Measurements from ENCODE around the gene ERAS.
"Not testable (repeated sequence)": the region's sequence is repeated elsewhere in the genome, so short reads cannot be mapped to it uniquely, and the experiment has no call there.

The ERAS gene

DNA sequence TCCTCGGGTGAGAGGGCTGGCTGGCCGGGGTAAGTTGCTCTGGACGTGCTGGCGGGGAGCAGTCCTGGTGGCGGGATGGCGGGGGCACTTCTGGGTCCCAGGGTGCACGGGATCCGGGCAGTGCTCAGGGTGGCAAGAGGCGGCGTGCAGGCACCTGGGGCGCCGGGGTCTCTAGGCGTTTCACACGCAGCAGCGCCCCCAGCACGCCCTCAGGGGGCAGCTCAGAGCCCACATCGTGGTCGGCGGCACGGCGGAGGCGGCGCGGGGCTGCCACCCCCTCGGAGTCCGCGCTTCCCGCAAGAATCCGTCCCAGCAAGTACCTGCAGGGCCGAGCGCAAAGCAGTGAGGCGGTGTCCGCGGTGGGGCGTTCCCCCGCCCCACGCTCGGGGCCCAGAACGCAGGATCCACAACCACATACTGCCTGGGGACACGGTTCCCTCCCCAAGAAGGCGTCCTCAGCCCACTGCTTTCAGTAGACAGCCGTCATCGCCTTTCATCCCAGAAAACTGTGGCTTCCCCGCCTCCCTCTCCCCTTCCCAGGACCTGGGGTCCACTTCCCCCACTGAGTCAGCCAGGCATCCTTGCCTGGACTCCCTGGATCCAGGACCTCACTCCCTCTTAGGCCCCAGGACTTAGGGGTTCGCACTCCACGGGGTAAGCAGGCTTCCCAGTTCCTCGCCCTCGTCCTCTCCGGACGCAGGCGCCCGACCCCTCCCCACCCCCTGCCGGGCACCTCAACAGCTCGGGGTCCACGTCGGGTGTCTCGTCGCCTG is 5.0 kb downstream of the ERAS start:
- DNase-seq (ENCODE audit: low read depth, low spot score): no peak

DNA sequence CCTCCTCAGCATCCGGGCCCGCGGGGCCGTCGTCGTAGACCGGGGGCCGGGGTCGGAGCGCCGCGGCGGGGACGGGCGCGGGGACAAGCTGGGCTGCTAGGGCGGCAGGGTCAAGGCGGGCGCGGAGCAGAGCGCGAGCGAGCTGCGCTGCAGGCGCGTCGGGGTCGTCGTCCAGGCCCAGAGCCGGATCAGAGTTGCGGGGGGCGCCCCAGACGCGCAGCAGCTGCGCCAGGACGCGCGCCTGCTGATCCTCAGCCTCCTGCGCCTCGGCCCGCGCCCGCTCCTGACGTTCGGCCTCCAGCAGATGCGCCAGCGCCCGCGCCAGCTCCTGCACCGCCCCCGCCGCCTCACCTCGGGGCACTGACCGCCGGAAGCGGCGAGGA is 5.6 kb downstream of the ERAS start:
- DNase-seq (ENCODE audit: low read depth, low spot score): no peak

DNA sequence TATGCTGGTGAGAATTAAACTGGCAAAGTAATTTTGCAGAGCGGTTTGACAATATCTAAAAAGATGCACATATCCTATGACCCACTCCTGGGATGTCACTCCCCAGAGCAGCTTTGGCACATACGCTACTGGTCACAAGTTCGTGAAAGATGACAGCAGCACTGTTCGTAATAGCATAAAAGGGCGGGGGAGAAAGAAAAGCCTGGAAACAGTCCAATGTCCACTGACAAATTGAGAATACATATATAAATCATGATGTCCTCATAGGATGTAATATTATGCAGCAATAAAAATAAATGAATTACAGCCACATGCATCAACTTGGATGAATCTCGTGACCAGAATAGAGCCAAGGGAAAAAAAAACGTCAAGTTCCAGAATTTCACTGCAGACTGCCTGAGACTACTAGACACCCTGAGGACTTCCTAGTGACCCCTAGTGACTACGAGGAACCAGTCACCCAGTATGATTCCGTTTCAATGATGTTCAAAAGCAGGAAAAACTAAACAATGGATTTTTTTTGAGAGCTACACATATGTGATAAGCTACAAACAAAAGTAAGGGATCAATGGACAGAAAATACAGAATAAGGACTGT is 7.3 kb downstream of the ERAS start:
- DNase-seq (ENCODE audit: low read depth, low spot score): no peak

DNA sequence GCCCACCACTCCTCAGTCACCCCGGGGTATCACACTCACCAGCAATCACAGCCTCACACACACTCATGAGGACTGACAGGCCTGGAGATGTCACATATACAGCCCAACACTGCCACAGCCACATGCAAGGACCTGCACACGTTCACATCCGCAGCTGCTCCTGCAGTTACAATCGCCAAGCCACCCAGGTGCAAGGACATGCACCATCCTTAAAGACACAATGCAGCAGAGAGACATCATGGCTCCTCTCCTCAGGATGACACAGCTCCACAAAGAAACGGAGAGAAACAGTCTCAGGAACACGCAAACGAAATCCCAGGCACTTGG is 8.0 kb downstream of the ERAS start:
- DNase-seq (ENCODE audit: low read depth, low spot score): no peak

DNA sequence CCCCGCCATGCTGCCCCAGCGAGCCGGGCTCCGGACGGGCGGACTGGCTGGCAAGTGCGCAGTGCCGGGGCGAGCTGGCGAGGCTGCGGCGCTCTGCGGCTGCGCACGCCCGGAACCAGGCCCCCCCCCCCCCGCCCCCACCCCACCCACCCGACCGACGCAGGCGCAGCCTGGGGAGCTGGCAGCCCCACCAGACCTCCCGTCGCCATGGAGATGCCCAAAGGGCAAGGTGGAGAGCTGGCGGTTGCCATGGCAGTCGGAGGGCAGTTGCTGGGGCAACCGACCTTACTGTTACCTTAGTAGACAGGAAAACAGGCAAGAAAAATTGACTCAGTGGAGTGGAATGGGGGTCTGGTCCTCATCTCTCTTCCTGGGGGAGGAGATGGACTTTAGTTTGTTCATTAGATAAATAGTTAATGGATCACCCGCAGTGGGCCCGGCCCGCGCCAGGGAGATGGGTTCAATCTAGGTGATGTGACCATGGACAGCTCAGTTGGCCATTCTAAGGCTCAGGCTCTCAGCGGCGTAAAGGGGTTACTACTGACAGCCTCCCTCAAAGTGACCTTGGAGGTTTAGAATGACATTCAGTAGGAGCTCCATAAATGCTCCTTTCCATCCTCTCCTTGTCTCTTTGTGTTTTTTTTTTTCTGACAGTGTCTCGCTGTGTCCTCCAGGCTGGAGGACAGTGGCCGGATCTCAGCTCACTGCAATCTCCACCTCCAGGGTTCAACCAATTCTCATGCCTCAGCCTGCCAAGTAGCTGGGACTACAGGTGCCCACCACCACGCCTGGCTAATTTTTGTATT is 9.4 kb downstream of the ERAS start, which contains the start of gene PCSK1N:
Gene PCSK1N, minus strand, starts transcription at position 87 of the 806 bp plus-strand sequence. Its CDS starts 78 bp downstream, at position 9.
- DNase-seq (ENCODE audit: low read depth, low spot score): no peak

DNA sequence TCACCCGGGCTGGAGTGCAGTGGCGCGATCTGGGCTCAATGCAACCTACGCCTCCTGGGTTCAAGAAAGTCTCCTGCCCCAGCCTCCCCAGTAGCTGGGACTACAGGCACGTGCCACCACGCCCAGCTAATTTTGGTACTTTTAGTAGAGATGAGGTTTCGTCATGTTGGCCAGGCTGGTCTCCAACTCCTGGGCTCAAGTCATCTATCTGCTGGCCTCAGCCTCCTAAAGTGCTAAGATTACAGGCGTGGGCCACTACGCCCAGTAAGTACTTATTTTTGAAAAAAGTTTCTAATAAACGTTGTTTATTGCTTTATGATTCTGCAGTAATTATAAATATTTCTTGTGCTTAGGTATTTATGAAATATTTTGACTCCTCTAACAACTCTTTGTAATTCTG is 13.4 kb downstream of the ERAS start:
- no peak for DNase-seq (ENCODE audit: low read depth, low spot score)

DNA sequence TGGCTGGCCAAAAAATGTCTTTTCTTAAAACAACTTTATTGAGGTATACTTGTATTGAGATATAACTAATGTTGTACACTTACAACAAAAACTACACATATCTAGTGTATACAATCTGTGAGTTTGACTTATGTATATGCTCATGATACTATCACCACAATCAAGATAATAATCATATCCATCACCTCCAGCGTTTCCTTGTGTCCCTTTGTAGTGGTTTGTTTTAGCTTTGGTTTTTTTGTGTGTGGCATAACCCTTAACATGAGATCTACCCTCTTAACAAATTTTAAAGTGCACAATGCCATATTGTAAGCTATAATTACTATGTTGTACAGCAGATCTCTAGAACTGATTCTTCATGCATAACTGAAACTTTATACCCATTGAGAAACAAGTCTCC is 22.5 kb downstream of the ERAS start:
- no peak for DNase-seq (ENCODE audit: low read depth, low spot score)

DNA sequence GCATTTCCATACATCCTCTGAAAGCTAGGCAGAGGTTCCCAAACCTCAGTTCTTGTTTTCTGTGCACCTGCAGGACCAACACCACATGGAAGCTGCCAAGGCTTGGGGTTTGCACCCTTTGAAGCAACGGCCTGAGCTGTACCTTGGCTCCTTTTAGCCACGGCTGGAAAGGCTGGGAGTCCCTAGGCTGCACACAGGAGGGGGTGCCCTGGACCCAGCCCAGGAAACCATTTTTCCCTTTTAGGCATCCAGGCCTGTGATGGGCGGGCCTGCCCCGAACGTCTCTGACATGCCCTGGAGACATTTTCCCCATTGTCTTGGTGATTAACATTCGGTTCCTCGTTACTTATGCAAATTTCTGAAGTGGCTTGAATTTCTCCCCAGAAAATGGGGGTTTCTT is 26.5 kb downstream of the ERAS start:
- DNase-seq (ENCODE audit: low read depth, low spot score): no peak

DNA sequence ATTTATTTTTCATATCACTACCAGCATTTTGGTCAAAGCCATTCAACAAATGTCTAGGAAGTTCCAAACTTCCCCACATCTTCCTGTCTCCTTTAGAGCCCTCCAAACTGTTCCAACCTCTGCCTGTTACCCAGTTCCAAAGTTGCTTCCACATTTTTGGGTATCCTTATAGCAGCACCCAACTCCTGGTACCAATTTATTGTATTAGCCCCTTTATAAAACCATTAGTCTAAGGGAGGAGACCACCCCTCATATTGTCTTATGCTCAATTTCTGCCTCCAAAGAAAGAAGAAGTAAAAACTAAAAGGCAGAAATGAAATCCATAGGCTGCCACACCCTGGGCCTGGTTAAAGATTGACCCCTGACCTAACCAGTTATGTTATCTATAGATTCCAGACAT is 27.2 kb downstream of the ERAS start:
- not testable (repeated sequence) for DNase-seq (ENCODE audit: low read depth, low spot score)

DNA sequence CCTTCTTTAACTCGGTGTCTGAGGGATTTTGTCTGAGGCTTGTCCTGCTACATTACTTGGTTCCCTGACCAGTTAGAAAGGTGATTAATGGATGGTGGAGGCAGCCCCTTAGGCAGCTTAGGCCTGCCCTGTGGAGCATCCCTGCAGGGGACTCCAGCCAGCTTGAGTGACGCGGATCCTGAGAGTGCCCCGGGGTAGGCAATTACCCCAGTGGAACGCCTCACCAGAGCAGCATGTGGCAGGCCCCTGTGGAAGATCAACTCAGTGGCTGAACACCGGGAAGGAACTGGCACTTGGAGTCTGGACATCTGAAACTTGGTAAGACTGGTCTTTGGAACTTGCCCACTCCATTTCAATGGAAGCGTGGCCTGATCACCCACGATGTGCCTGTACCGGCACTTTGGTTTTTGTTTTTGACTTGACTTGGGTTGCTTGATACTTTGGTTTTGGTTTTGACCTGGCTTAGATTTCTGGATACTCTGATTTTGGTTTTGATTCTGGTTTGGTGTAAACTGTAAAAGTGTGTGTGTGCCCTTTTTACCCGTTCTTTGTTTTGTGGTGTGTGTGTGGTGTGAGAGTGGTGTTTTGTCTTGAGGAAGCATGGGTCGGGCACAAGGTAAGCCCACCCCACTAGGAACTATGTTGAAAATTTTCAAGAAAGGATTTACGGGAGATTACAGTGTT is 27.9 kb downstream of the ERAS start:
- not testable (repeated sequence) for DNase-seq (ENCODE audit: low read depth, low spot score)

DNA sequence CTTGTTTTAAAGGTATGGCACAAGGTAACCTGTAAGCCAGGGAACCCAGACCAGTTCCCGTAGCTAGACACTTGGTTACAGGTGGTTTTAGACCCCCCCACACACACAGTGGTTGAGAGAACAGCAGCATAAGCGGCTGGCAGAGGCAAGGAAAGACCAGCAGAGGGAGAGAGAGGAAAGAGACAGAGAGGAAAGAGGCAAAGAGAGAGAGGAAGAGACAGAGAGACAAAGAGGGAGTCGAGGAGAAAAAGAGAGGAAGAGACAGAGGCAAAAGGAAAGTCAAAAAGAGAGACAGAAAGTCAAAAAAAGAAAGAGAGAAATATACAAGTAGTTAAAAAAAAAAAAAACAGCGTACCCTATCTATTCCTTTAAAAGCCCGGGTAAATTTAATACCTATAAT is 28.6 kb downstream of the ERAS start:
- no peak for DNase-seq (ENCODE audit: low read depth, low spot score)

DNA sequence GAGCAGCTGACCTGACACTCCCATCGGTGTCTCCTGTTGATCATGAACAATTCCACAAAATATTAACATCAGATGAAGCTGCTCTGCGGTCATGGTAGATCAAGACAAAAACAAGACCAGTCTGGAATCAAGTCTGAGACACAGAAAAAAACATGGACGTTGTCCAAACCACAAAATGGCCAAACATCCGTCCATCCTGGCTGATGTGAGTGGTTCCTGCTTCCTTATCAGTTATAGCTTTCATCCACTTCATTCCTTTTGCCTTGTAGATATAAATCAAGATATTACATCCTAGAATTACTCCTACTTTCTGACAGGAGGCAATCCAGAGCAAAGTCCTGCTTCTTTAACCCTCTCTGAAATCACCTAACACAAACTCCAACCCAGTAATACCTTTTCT is 37.9 kb downstream of the ERAS start:
- no peak for DNase-seq (ENCODE audit: low read depth, low spot score)

DNA sequence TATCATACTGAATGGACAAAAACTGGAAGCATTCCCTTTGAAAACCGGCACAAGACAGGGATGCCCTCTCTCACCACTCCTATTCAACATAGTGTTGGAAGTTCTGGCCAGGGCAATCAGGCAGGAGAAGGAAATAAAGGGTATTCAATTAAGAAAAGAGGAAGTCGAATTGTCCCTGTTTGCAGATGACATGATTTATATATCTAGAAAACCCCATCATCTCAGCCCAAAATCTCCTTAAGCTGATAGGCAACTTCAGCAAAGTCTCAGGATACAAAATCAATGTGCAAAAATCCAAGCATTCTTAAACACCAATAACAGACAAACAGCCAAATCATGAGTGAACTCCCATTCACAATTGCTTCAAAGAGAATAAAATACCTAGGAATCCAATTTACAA is 45.7 kb downstream of the ERAS start:
- not testable (repeated sequence) for DNase-seq (ENCODE audit: low read depth, low spot score)

DNA sequence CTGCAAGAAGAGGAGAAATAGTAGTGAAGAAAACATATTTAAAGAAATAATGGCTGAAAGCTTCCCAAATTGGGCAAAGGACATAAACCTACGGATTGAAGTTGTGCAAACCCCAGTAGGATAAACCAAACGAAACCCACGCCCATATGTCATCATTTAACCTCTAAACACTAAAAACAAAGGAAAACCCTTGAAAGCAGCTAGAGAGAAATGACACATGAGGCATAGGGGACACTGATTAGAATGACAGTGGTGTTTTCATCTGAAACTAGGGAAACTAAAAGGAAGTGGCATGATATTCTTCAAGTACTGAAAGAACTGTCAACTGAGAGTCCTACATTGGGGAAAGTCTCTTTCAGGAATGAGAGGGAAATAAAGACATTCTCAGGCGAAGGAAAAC is 50.6 kb downstream of the ERAS start:
- DNase-seq (ENCODE audit: low read depth, low spot score): not testable (repeated sequence)

Data from activated CD4-positive, CD25-positive, alpha-beta regulatory T cell treated with anti-CD3 and anti-CD28 coated beads, Interleukin-2, amount 50 U/mL, for 16 hours (primary cell).